GM19240 (cell line): ENCODE measurements around the gene CHRNA7.

ENCODE experiments used
- DNase-seq: peaks from one replicate; pipeline ENCODE4 v3.0.0; 2011; ENCODE audit warnings: low spot score; ENCODE audit not compliant: insufficient read length

Gene CHRNA7

DNA sequence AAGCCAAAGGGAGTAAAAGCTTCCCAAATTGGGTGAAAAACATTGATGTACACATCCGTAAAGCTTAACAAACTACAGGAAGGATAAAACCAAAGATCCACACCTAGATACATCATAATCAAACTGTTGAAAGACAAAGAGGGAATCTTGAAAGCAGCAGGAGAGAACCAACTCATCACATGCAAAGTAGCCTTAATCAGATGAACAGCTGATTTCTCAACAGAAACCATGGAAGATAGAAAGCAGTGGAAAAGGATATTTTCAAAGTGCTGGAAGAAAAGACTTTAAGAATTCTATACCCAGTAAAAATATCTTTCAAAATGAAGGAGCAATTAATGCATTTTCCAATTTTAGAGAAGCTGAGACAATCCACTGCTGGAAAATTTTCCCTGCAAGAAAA lies 36.8 kb downstream of the CHRNA7 start:
- DNase-seq = no peak

DNA sequence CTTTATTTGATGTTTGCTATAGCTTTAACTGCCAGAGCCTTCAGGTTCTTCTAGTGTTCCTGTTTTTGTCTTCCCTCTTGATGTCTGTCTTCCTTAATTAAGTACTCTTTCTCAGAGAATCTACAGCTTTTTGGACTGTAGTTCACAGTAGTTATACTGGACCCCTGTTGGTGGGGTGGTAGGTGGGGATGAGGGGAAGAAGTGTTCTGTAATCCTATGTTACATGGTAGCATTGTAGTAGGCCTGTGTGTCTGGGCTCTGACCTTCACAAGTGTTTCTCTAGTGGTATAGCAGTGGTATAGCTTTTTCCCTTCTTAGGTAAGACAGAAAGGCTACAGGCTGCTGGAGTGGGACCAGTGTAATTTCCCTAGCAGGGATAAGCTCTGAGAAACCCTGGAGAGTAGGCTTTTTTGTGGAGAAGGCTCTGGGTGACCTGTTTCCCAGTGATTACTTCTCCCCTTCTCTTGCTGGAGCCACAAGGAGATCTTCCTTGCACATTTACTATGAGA lies 59.6 kb downstream of the CHRNA7 start:
- DNase-seq = no peak

DNA sequence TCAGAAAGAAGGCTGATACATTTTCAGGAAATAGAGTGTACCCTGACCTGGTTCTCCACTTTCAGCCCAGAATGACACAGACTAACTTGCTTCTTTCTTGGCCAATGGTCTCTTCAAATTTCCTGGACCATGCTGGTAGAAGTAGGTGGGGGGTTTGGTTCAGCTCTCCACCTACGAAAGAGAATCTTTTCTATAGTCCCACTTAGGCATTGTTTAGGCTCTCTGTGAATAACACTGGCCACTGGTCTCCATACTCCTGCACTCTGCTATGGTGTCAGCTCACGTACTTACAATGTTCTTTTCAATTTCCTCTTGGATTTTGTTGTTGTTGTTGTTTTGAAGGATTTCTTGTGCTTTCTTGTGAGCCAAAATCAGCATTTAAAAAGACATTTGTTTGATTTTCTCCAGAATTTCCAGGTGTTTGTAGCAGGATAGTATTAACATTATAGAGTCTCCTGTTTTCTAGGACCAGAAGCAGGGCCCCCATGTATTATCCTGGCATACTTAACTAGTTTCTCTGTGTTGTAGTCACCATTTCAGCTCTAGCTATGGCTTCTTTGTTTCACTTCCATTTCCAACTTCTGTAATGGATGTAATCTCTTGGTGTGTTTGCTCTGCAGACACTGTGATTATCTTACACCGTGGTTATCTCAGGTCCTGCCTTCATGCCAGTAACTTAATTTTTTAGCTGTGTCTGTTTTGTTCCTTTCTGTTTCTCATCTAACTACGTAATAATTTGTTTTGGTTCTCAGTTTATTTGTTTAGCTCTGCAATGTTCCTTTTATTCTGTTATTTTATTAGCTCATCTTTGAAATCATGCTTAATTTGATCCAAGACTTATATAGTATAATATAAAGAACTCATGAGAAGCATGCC lies 61.4 kb downstream of the CHRNA7 start:
- DNase-seq = no peak

DNA sequence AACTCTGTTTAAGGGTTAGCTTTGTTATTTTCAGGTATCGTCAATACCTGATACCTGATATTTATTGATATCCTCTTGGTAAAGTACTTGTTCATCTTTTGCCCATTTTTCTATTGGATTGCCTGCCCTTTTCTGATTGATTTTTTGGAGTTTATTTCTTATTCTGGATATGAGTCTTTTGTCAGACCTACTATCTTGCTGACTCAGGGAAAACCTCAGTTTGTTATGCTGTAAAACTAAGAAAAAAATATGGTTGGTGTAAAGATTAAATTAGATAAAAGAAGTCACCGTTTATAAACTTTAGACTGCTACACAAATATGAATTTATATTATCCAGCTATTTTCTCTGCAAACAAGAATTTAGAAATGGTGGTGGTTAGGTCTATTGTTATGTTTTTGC lies 65.9 kb downstream of the CHRNA7 start:
- DNase-seq = no peak

DNA sequence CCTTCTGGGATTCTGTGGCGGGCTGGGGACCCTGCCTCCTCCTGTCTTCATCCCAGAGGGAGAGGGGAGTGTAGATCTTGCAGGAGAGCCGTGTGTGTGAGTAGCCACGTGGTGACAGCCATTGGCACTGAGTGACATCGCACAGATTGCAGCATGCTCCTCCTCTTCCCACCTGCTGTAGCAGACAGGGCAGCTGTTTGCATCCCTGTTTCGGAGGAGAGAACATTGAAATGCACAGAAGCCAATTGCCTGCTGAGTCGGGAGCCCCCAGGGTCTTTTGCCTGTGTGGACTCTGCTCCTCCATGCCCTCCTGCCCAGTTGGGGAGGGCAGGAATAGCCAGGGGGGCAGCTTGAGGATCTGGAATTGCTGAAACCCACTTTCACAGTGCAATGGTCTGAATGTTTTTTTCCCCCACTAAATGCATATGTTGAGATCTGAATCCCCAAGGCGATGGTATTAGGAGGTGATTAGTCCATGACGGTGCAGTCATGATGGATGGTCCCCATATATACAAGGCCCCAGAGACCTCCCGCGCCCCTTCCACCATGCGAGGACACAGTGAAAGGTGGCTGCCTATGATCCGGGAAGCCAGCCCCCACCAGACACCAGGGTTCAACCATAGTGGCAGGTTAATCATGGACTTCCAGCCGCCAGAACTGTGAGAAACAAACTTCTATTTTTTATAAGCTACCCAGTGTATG lies 66.8 kb downstream of the CHRNA7 start:
- DNase-seq = no peak

DNA sequence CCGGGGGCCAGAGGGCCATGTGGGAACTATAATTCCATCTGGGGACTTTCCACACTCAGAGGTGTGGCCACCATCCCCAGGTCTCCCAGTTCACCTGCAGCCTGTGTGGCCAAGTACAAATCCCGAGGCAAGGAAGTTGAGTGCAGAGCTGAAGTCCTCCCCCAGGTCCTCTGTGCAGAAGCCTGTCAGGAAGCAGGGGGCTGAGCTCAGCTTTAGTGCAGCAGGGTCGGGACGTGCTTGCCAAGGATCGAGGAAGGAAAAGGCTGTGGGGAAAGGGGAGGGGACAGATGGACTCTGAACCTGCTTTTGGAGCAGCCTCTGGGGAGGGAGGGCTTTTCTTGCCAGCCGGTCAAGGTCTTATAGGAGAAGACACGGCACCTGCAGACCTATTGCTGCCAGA lies 67.7 kb downstream of the CHRNA7 start:
- no peak for DNase-seq

DNA sequence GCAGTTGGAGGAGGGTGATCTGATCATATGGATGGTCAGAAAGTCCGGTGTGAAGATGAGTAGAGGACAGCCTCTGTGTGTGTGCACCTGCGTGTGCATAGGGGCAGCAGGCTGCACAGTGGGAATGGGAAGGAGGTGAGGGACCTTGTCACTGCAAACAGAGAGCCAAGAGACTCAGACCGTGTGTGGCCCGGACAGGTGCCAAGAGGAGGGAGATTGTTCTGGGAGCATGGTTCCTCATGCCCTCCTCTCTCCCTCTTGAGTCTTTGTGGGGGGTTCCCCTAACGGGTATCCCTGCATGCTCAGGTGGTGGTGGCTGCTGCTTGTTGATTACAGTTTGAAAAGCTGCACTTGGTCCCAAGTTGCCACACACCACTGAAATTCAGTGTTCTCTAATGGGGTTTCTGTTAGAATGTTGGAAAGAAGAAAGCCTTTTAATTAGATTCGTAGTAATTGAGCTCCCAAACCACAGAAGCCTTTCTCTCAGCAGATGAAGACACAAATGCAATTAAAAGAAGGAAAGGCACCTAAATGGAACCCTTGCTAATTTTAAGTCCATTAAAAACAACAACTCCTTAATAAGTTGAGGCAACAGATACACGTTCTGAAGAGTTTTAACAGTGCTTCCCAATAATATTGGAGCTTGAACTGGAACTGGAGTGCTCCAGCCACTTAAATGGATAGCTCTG lies 68.9 kb downstream of the CHRNA7 start:
- no peak for DNase-seq

DNA sequence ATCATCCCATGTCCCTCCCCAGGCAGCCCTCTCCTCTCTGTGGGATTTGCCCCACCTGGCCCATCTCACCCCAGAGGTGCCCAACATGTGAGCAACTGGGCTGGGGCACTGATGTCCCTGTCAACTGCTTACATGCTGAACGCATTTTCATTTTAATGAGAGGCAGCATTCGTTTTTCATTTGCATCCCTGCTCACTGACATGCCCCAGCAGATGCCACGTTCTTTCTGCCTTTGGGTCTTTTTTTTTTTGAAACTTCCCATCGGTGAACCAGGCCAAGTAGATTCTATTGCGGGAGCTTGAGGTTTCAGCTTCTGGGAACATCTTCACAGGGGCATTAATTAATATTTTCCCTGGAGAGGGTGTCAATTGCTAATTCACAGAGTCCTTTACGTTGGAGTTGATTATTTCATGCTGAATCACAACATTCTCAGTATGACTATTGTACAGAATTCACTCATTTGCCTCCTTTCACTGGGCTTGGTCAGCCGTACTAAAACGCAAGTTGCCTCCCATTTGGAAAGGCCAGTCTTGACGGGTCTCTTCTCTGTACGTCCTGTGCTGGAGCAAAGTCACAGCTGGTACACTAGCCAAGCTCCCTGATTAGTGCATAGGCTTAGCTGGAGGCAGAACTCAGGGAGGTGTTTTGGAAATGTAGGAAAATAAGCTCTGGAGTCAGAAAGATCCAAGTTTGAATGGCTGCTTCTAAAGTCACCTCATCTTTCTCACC lies 69.8 kb downstream of the CHRNA7 start:
- no peak for DNase-seq

DNA sequence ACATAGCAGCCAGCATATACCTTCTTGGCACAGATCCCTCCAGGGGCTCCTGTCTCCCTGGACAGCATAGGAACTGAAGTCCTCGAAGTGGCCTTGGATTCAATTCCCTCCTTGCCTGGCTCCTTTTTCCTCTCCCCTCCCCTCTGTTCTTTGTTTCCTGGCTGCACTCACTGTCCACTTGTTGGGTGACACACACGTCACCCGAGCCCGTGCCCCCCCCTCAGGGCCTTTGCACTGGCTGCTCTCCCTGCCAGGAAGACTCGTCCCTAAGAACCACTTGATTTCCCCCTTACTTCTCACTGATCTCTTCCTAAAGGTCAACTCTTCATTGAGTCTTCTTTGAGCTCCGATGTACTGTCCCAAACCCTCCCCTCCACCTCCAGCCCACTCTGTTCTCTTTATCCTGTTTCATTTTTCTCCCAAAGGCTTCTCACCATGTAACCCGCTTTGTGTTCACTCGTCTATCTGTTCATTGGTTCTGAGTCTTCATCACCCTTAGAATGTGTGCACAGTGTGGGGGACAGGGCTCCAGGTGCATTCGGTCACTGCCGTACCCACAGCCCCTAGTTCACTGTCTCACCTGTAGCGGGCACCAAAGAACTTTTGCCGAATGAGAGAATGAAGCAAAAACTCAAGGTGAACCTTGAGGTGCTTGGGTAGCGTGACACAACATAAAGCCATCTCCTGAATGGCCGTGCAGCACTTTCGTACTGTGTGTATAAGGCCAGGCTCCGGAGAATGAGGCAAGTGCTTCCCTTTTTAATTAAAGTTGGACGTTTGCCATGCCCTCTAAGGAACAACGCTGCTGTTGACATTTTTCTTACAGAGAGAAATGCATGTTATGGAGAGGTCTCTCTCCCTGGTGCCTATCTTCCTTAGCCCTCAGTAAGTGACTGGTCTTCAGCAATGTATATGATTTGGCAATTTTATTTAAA lies 74.0 kb downstream of the CHRNA7 start:
- DNase-seq = no peak

DNA sequence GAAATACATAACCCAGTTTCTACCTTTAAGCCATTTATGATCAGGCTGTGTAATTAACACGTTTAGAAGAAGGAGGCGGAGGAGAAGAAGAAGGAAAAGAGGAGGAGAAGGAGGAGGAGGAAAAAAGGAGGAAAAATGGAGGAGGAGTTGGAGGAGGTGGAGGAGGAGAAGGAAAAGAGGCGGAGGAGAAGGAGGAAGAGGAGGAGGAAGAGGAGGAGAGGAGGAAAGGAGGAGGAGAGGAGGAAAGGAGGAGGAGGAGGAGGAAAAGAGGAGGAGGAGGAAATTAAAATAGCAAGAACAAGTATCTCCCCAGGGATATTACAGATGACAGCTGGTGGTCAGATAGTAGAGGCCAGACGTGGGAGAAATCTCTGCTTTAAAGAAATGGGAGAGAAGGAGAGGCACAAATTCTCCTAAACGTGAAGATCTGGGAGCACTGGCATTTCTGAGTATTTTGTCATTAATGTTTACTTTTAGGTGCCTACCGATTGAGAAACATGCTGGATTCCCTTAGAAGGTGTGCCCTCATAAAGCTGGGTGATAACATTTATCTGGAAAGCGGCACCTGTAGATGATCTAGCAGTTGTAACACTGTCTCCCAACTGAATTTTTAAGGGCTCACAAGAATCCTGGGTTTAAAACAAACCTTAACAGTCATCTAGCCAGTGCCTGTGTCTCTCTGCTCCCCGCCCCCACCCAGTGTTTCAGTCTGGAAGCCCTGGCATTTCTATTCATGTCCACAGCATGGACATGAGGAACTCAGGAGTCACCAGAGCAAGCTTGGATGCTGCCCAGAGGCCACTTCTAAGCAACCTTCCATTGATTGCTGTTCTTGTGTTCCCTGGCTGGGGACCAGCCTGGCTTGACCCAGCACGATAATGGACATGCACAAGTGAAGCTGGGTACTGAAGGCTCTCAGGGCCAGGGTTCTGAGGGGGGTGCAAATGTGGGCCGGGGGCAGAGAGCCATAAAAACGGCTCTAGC lies 75.2 kb downstream of the CHRNA7 start:
- no peak for DNase-seq

DNA sequence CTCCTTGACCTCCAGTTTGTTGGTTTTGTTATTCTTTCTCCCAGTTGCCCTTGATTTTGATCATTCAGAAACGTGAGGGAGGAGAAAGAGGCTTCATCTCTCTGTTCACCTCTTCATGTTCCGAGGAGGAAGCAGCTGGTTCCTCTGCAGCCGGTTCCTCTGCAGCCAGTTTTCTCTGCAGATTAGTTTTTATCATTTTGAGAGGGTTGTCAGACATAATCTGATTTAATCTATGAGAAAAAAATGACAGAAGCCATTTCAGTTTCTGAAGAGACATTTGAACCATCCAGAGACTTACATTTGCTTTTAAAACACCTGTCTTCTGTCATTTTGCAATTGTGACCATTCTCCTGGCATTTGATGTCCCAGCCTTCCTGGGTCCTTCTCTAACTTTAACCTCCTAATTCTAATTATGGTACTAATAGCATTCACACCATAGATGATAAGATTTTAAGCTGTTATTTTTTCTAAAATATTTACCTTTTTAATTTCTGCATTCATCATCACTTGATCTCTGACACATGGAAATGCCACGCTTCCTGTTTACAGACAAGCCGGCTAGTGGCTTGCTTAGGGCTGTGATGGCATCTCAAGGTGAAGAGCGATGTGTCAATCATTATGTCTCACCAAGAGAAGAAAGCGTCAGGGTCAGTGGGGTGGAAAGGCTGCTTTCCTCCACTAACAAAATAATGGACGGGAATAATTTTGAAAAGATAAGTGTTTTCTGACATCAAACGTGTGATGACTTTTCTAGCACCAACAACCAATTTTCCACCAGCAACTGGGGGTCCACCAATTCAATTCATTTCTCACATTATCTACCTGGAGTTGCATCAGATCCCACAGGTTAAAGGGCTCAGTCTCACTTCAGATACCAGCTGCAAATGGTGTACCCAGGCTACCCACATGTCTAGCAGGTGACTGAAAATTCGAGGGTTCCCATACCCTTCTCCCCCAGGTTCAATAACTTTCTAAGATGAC lies 76.4 kb downstream of the CHRNA7 start:
- DNase-seq = no peak

DNA sequence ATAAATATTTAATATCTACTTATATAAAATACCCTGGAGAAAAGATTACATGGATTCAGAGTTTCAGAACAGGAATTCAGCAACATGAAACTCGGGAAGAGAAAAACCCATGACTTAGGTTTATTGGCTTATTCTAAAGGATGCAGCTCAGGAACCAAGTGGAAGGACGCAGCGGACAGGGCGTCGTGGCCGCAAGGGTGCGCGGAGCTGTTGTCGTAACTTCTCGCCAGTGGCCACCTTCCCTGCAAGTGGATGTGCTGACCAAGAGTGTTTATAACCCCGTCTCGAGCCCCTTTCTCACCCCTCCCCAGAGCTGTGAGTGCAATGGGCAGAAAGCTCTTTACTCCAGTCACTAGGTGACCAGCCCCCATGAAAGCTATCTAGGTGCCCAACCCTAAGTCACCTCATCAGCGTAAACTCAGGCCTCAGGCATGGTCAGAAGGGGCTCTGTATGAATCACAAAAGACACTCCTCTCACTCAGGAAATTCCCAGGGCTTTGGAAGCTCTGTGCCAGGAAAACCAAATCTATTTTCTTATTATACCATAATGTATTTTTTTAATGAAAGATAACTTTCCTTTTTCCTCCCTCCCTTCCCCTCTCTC lies 77.3 kb downstream of the CHRNA7 start:
- no peak for DNase-seq

DNA sequence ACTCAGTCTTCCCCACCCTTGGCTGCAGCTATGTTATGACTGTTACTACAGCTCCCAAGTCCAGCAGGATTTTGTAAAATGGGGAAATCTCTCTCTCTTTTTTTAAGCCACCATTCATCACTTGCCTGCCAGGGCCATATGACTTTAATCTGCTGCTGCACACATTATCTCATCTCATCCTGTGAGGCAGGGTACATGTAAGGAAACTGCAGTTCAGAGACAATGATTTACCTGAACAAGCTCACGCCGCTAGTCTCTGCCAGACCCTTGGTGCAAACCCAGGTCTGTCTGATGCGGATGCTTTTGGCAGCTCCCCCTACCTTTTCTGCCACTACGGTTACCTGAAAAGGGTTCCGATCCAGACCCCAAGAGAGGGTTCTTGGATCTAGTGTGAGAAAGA lies 78.3 kb downstream of the CHRNA7 start:
- DNase-seq = no peak

DNA sequence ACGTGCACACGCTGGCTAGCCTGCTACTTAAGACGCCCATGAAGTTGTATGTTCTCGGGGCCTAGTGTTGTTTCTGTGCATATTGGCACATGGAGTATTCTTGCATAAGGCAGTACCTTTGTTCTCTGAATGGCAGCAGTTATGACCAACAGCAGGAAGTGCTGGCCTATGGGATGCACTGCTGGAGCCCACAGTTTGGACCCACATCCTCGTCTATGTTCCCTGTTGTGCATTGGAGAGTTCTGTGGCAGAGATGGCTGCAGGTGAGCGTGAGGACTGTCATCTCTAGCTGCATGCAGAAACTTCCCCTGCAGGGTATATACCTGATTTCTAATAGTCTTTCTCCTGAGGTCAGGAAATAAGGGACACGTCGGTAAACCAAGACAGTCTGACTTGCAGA lies 81.8 kb downstream of the CHRNA7 start:
- DNase-seq = no peak

DNA sequence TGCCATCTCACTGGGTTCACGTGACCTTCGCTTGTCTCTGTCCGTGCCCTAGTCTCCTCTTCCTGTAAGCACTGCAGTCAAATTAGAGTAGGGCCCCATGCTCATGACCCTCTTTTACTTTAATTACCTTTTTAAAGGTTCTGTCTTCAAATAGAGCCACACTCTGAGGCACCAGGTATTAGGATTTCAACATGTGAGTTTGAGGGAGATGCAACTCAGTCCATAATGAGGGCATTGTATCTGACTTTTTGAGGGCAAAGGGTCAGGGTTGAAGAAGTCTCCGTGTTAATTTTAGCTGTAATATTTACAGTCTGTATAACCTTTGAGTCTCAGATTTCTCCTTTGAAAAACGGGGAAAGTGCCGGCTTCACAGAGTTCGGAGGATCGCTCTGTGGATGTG lies 82.9 kb downstream of the CHRNA7 start:
- DNase-seq = no peak

DNA sequence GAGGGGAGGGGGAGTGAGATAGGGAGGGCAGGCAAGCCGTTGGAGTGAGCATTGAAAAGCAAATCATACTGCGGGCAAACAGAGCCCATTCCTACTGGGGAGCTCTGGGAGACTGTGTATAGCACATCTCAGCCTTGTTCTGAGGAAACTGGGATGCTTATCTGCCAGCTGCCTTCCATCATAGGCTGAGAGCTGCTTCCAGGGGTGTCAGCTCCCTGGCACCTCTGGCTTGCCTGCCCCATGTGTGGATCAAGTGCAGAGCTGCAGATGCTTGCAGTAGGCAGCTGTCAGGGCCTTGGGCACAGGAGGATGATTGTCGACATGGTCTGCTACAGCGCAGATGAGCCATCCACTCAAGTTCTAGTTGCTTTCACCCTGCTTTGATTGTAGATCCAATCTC lies 86.8 kb downstream of the CHRNA7 start:
- DNase-seq = no peak

DNA sequence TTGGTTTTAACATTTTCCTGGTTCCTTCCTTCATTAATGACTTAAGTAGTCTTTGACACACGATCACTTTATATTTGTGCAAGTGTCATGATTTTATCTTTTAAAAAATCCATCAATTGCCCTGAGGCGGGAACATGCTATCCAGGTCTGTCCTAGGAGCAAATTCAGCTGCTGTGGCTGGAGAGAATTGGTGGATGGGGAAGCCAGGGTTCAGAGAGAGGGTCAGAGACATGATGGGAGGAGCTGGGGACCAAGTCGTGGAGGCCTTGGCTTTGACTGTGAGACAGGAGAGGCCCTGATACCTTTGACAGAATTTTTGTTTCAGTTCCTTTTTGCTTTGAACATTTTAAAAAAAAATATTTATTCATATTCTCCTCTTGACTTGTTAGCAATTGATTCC lies 89.0 kb downstream of the CHRNA7 start:
- no peak for DNase-seq
